Activated CD8-positive, alpha-beta memory T cell treated with anti-CD3 and anti-CD28 coated beads, Interleukin-2, amount 50 U/mL, for 24 hours (primary cell): ENCODE data around the gene LIG3.
A peak's percentile ranks its signal among the peaks of the same experiment; 100 is the strongest.
"Not testable (repeated sequence)": the region's sequence is repeated elsewhere in the genome, so short reads cannot be mapped to it uniquely, and the experiment has no call there.

Source experiments
- DNase-seq: peaks from one replicate; pipeline ENCODE4 v3.0.0-alpha.2; 2020; ENCODE audit errors: extremely low read depth

LIG3 gene

GRCh38 chr17:34980353-34980680, at the start of gene LIG3:
Gene LIG3, plus strand, starts transcription at chr17:34980512. Its CDS starts 2,494 bp downstream, at chr17:34983006.
- DNase-seq, result peak; percentile 86

- DNase-seq, result not testable (repeated sequence)
Measured at GRCh38 chr17:34950780-34951179, 29.5 kb upstream of the LIG3 start.

GRCh38 chr17:34958438-34958837, 21.9 kb upstream of the LIG3 start:
- DNase-seq, result no peak

GRCh38 chr17:34961093-34961911, 19.0 kb upstream of the LIG3 start, which contains the start of the genes CCT6B and ZNF830:
Gene CCT6B, minus strand, starts transcription at chr17:34961460. Its CDS starts 67 bp downstream, at chr17:34961393.
Gene ZNF830, plus strand, starts transcription at chr17:34961540. Its CDS starts 27 bp downstream, at chr17:34961567.
- DNase-seq, result peak; percentile 88

GRCh38 chr17:34974179-34974578, 6.1 kb upstream of the LIG3 start:
- DNase-seq, result no peak

GRCh38 chr17:34974794-34975785, 5.2 kb upstream of the LIG3 start:
- no peak for DNase-seq

GRCh38 chr17:34979153-34979552, 1.2 kb upstream of the LIG3 start:
- no peak for DNase-seq

- no peak for DNase-seq
Measured at GRCh38 chr17:34979650-34980352, 511 bp upstream of the LIG3 start.

- DNase-seq, result peak; percentile 35
Measured at GRCh38 chr17:34980681-34981537, 597 bp downstream of the LIG3 start.

- DNase-seq, result no peak
Measured at GRCh38 chr17:34981538-34982241, 1.4 kb downstream of the LIG3 start.

- DNase-seq, result no peak
Measured at GRCh38 chr17:34987232-34987631, 6.9 kb downstream of the LIG3 start.

- no peak for DNase-seq
Measured at GRCh38 chr17:34988644-34989043, 8.3 kb downstream of the LIG3 start.

GRCh38 chr17:34989473-34989872, 9.2 kb downstream of the LIG3 start:
- DNase-seq, result no peak

GRCh38 chr17:34990921-34991365, 10.6 kb downstream of the LIG3 start:
- no peak for DNase-seq

GRCh38 chr17:34991606-34992005, 11.3 kb downstream of the LIG3 start:
- DNase-seq, result no peak

GRCh38 chr17:34993031-34993430, 12.7 kb downstream of the LIG3 start:
- no peak for DNase-seq

GRCh38 chr17:34996422-34997285, 16.3 kb downstream of the LIG3 start:
- no peak for DNase-seq

GRCh38 chr17:34997355-34997862, 17.1 kb downstream of the LIG3 start:
- no peak for DNase-seq

GRCh38 chr17:34998205-34998604, 17.9 kb downstream of the LIG3 start:
- peak; percentile 29 for DNase-seq
